Stimulated activated CD4-positive, alpha-beta T cell treated with anti-CD3 and anti-CD28 coated beads, TNF-alpha, amount 100 ng/mL, for 48 hours (primary cell): ENCODE measurements around the gene COL5A1.

Experiments used
- DNase-seq, 3 donors: peaks; one replicate each; pipeline ENCODE4 v3.0.0-alpha.2; 2020; ENCODE audit warnings: low read depth in 3 of 3

Gene COL5A1

GRCh38 chr9:134740071-134740470 is 98.5 kb downstream of the COL5A1 start:
- DNase-seq: no peak

GRCh38 chr9:134741846-134742245 is 100.2 kb downstream of the COL5A1 start:
- DNase-seq: no peak

- DNase-seq: no peak
These were observed 101.4 kb downstream of the COL5A1 start for GRCh38 chr9:134742822-134743535.

GRCh38 chr9:134743853-134744252 is 102.2 kb downstream of the COL5A1 start:
- no peak for DNase-seq

GRCh38 chr9:134744385-134745295 is 103.0 kb downstream of the COL5A1 start:
- DNase-seq: no peak

- DNase-seq: no peak
These were observed 106.4 kb downstream of the COL5A1 start for GRCh38 chr9:134747951-134748489.

- no peak for DNase-seq
These were observed 107.0 kb downstream of the COL5A1 start for GRCh38 chr9:134748591-134748990.

GRCh38 chr9:134750450-134751155 is 109.0 kb downstream of the COL5A1 start:
- DNase-seq: no peak

- no peak for DNase-seq
These were observed 110.0 kb downstream of the COL5A1 start for GRCh38 chr9:134751622-134752021.

GRCh38 chr9:134752471-134753168 is 111.0 kb downstream of the COL5A1 start:
- DNase-seq: no peak

- DNase-seq: no peak
These were observed 111.6 kb downstream of the COL5A1 start for GRCh38 chr9:134753191-134753590.

- DNase-seq: no peak
These were observed 113.8 kb downstream of the COL5A1 start for GRCh38 chr9:134755221-134755907.

- DNase-seq: no peak
These were observed 114.5 kb downstream of the COL5A1 start for GRCh38 chr9:134756098-134756497.

GRCh38 chr9:134757216-134757975 is 115.8 kb downstream of the COL5A1 start:
- no peak for DNase-seq

GRCh38 chr9:134758949-134759607 is 117.5 kb downstream of the COL5A1 start:
- no peak for DNase-seq

- no peak for DNase-seq
These were observed 118.3 kb downstream of the COL5A1 start for GRCh38 chr9:134759913-134760312.

- DNase-seq: no peak
These were observed 119.3 kb downstream of the COL5A1 start for GRCh38 chr9:134760750-134761420.

GRCh38 chr9:134764473-134765269 is 123.1 kb downstream of the COL5A1 start:
- no peak for DNase-seq
